Astrocyte (in vitro differentiated cells and primary cell): ENCODE results near the gene SELENOT. TPM values are rescaled to one million over a fixed set of nuclear protein-coding genes. Genes with fewer than 3 reads are reported as not detected.

Experiments
- DNase-seq: peaks from one replicate; pipeline ENCODE4 v3.0.0-alpha.2; 2010; ENCODE audit warnings: low read depth
- FAIRE-seq: peaks from 2 replicates; lab custom pipeline; 2011; peaks lifted over from hg19 to GRCh38; lab: Jason Lieb, UNC
- H2AFZ ChIP-seq: 2 replicates; pipeline ENCODE4 v1.6.0; 2012; ENCODE audit warnings: low read depth, low read length, inconsistent platforms
- H3K27ac ChIP-seq: 2 replicates; pipeline ENCODE4 v1.5.1; 2011; ENCODE audit warnings: low read depth, low read length, inconsistent platforms
- H3K27me3 ChIP-seq: 2 replicates; pipeline ENCODE4 v1.6.0; 2011; ENCODE audit warnings: low read length, inconsistent platforms; ENCODE audit not compliant: insufficient read depth
- H3K36me3 ChIP-seq: 2 replicates; pipeline ENCODE4 v1.5.1; 2011; ENCODE audit warnings: low read length, inconsistent platforms; ENCODE audit not compliant: insufficient read depth
- H3K4me1 ChIP-seq: 2 replicates; pipeline ENCODE4 v1.5.1; 2011; ENCODE audit warnings: low read length, inconsistent platforms; ENCODE audit not compliant: insufficient read depth
- H3K4me2 ChIP-seq: 2 replicates; pipeline ENCODE4 v1.6.0; 2012; ENCODE audit warnings: low read length, inconsistent platforms
- H3K4me3 ChIP-seq: 2 replicates; pipeline ENCODE4 v1.5.1; 2011; ENCODE audit warnings: low read depth, mild to moderate bottlenecking, low read length, inconsistent platforms; ENCODE audit not compliant: insufficient read depth
- H3K79me2 ChIP-seq: 2 replicates; pipeline ENCODE4 v1.6.0; 2012; ENCODE audit warnings: mild to moderate bottlenecking, low read length, inconsistent platforms; ENCODE audit not compliant: insufficient read depth
- H3K9ac ChIP-seq: 2 replicates; pipeline ENCODE4 v1.6.0; 2012; ENCODE audit warnings: mild to moderate bottlenecking, low read length, inconsistent platforms
- H3K9me3 ChIP-seq: 2 replicates; pipeline ENCODE4 v1.5.1; 2012; ENCODE audit warnings: low read depth, mild to moderate bottlenecking, low read length, inconsistent platforms; ENCODE audit not compliant: insufficient read depth
- H4K20me1 ChIP-seq: 2 replicates; pipeline ENCODE4 v1.6.0; 2012; ENCODE audit warnings: low read length, inconsistent platforms; ENCODE audit not compliant: insufficient read depth
- H3K27ac Mint-ChIP-seq: one replicate; pipeline ENCODE4 v1.8.0; 2021; ENCODE audit warnings: mild to moderate bottlenecking, mixed read lengths; ENCODE audit not compliant: unreplicated experiment
- H3K27me3 Mint-ChIP-seq: one replicate; pipeline ENCODE4 v1.8.0; 2021; ENCODE audit warnings: low read depth, mixed read lengths; ENCODE audit not compliant: unreplicated experiment
- H3K36me3 Mint-ChIP-seq: one replicate; pipeline ENCODE4 v1.8.0; 2021; ENCODE audit warnings: low read depth, mixed read lengths; ENCODE audit not compliant: unreplicated experiment
- H3K4me1 Mint-ChIP-seq: one replicate; pipeline ENCODE4 v1.8.0; 2021; ENCODE audit warnings: low read depth, mixed read lengths; ENCODE audit not compliant: unreplicated experiment
- H3K4me3 Mint-ChIP-seq: one replicate; pipeline ENCODE4 v1.8.0; 2021; ENCODE audit warnings: mild to moderate bottlenecking, moderate library complexity, mixed read lengths; ENCODE audit not compliant: unreplicated experiment
- H3K9me3 Mint-ChIP-seq: one replicate; pipeline ENCODE4 v1.8.0; 2021; ENCODE audit warnings: mild to moderate bottlenecking, mixed read lengths; ENCODE audit not compliant: unreplicated experiment
- EZH2 ChIP-seq: IDR thresholded peaks from 2 replicates; pipeline ENCODE4 v1.6.1; 2012; ENCODE audit warnings: mild to moderate bottlenecking, low read length, inconsistent platforms; ENCODE audit not compliant: insufficient read depth
- total RNA-seq: library from RNA; stranded (reverse); gene quantifications from 2 replicates; pipeline ENCODE4 v1.2.1, GENCODE V29; 2021
- TF ChIP-seq, protein P1 (sequence below): IDR thresholded peaks from 2 replicates; pipeline ENCODE4 v1.5.1; 2011; ENCODE audit warnings: low read depth, mild to moderate bottlenecking, inconsistent platforms, low read length, moderate library complexity; ENCODE audit not compliant: insufficient read depth

SELENOT gene
- total RNA-seq, 1 donor from 2014 or later: 132 TPM

- DNase-seq: no peak
- Mint-ChIP-seq H3K4me3 (no peak overlapping the region), H3K36me3 (peaks cover 4% of the 10 kb centered on the region), H3K27ac (no peak overlapping the region), H3K4me1 (peaks cover 12% of the 10 kb centered on the region), H3K9me3 (no peaks in the 10 kb centered on the region), H3K27me3 (no peaks in the 10 kb centered on the region)
- Histone ChIP-seq H4K20me1 (no peaks in the 10 kb centered on the region), H3K9ac (no peak overlapping the region), H3K27me3 (no peaks in the 10 kb centered on the region), H2AFZ (no peak overlapping the region), H3K27ac (no peak overlapping the region), H3K4me2 (no peak overlapping the region), H3K4me1 (no peaks in the 10 kb centered on the region), H3K36me3 (peaks cover 9% of the 10 kb centered on the region), H3K4me3 (no peak overlapping the region), H3K9me3 (no peaks in the 10 kb centered on the region), H3K79me2 (peaks cover 23% of the 10 kb centered on the region)
- TF ChIP-seq, protein P1, sequence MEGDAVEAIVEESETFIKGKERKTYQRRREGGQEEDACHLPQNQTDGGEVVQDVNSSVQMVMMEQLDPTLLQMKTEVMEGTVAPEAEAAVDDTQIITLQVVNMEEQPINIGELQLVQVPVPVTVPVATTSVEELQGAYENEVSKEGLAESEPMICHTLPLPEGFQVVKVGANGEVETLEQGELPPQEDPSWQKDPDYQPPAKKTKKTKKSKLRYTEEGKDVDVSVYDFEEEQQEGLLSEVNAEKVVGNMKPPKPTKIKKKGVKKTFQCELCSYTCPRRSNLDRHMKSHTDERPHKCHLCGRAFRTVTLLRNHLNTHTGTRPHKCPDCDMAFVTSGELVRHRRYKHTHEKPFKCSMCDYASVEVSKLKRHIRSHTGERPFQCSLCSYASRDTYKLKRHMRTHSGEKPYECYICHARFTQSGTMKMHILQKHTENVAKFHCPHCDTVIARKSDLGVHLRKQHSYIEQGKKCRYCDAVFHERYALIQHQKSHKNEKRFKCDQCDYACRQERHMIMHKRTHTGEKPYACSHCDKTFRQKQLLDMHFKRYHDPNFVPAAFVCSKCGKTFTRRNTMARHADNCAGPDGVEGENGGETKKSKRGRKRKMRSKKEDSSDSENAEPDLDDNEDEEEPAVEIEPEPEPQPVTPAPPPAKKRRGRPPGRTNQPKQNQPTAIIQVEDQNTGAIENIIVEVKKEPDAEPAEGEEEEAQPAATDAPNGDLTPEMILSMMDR: no peak
- TF ChIP-seq EZH2: no peak
- FAIRE-seq: no peak
Observed at GRCh38 chr3:150589759-150590158, 13.4 kb upstream of the SELENOT start.

- Histone ChIP-seq H3K9me3 (no peaks in the 10 kb centered on the region), H3K4me3 (no peak overlapping the region), H3K36me3 (no peaks in the 10 kb centered on the region), H3K27me3 (no peaks in the 10 kb centered on the region), H3K9ac (no peak overlapping the region), H3K27ac (no peak overlapping the region), H3K79me2 (peaks cover 41% of the 10 kb centered on the region), H4K20me1 (no peaks in the 10 kb centered on the region), H2AFZ (no peak overlapping the region), H3K4me2 (no peak overlapping the region), H3K4me1 (peaks cover 4% of the 10 kb centered on the region)
- no peak overlapping the region for H3K4me3 Mint-ChIP-seq
- DNase-seq (no peak), FAIRE-seq (no peak)
- H3K9me3 Mint-ChIP-seq: no peaks in the 10 kb centered on the region
- no peak overlapping the region for H3K27ac Mint-ChIP-seq
- no peak for TF ChIP-seq EZH2
- TF ChIP-seq, protein P1: no peak
- no peaks in the 10 kb centered on the region for H3K36me3 Mint-ChIP-seq
- peaks cover 8% of the 10 kb centered on the region for H3K4me1 Mint-ChIP-seq
- H3K27me3 Mint-ChIP-seq: no peaks in the 10 kb centered on the region
Observed at GRCh38 chr3:150594150-150594549, 9.0 kb upstream of the SELENOT start.

DNA sequence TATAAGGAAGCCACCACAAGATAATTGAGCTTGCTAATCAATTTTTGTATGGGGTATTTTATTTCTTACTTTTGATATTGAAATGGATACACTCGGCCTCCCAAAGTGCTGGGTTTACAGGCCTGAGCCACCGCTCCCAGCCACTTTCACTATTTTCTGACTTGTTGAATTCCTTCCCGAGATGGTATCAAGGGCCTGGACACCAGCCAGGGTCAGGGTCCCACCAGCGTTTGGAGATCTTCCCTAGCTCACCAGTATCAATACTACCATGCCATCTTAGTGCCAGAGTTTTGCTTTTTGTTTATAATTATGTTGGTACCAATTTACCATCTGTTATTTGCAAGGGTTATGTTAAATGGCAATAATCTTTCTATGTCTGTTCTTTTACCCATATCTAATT is 5.5 kb upstream of the SELENOT start:
- no peaks in the 10 kb centered on the region for H3K36me3 Mint-ChIP-seq
- no peak overlapping the region for H3K27ac ChIP-seq

More for the DNA sequence above, 5.5 kb upstream of the SELENOT start:
- H3K9me3 ChIP-seq: no peaks in the 10 kb centered on the region
- Mint-ChIP-seq H3K27me3 (no peaks in the 10 kb centered on the region), H3K27ac (no peak overlapping the region), H3K4me3 (no peak overlapping the region), H3K9me3 (no peaks in the 10 kb centered on the region), H3K4me1 (peaks cover 32% of the 10 kb centered on the region)
- H3K4me3 ChIP-seq: no peak overlapping the region
- H3K4me2 ChIP-seq: no peak overlapping the region
- no peak overlapping the region for H3K9ac ChIP-seq
- H3K4me1 ChIP-seq: peaks cover 23% of the 10 kb centered on the region
- TF ChIP-seq EZH2: no peak
- TF ChIP-seq, protein P1: no peak
- no peaks in the 10 kb centered on the region for H3K27me3 ChIP-seq
- DNase-seq (no peak), FAIRE-seq (no peak)
- H4K20me1 ChIP-seq: no peaks in the 10 kb centered on the region
- peaks cover 41% of the 10 kb centered on the region for H3K79me2 ChIP-seq
- H3K36me3 ChIP-seq: no peaks in the 10 kb centered on the region
- no peak overlapping the region for H2AFZ ChIP-seq
